SK-MEL-5 (cell line): ENCODE results near the gene HOXB4. TPM values are rescaled to one million over a fixed set of nuclear protein-coding genes. Genes with fewer than 3 reads are reported as not detected.

ENCODE experiments used
- DNase-seq: peaks from one replicate; pipeline ENCODE4 v3.0.0-alpha.2; 2016; ENCODE audit warnings: low read depth, low spot score
- in situ Hi-C: cut with HindIII; loops from 2 replicates; pipeline ENCODE4 v1.10.0; 2016; ENCODE audit warnings: low sequenced_read_pairs, high pct_unique_total_duplicates, low pct_unique_long_range_greater_than_20kb
- total RNA-seq: library from RNA; depleted of rRNA; stranded (reverse); fragments of >200 nt; shearing (Covaris generic); gene quantifications from 2 replicates; pipeline ENCODE4 v1.2.3, GENCODE V29; 2014

The HOXB4 gene
- total RNA-seq, 1 experiment from 2014 or later = 0.48 TPM

DNA sequence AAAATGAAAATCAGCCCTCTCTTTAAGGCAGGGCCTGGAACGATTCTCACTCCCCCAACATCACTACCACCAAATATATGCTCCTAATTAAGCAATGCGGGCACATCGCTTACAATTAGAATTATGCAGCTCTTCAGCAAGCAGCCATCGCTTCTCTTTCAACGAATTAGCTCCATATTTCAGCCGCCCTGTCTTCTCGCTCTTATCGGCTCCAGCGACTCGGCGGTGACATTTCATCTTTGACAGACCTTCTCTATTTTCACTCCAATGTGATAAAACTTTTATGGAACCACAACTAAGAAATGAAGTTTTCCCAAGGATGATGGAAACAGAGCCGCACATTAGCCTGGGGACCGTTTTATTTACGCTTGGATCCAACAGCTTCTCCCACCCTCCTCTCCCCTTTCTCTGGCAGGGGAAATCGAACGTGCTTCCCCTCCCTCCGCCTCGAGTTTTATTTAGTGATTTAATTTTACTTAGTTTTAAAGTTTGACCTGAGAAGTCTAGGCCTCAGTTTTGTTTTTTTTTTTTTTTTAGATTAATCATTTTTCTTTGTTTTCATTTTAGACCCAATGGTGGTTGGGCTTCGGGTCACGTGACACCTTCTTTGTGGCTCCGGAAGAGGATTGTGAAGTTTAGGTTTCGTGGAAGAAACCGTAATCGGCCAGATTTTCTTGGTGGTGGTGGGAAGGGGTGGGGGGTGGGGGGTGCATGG, 30.2 kb downstream of the HOXB4 start:
- DNase-seq = no peak
- in situ Hi-C loops = no loop called here

DNA sequence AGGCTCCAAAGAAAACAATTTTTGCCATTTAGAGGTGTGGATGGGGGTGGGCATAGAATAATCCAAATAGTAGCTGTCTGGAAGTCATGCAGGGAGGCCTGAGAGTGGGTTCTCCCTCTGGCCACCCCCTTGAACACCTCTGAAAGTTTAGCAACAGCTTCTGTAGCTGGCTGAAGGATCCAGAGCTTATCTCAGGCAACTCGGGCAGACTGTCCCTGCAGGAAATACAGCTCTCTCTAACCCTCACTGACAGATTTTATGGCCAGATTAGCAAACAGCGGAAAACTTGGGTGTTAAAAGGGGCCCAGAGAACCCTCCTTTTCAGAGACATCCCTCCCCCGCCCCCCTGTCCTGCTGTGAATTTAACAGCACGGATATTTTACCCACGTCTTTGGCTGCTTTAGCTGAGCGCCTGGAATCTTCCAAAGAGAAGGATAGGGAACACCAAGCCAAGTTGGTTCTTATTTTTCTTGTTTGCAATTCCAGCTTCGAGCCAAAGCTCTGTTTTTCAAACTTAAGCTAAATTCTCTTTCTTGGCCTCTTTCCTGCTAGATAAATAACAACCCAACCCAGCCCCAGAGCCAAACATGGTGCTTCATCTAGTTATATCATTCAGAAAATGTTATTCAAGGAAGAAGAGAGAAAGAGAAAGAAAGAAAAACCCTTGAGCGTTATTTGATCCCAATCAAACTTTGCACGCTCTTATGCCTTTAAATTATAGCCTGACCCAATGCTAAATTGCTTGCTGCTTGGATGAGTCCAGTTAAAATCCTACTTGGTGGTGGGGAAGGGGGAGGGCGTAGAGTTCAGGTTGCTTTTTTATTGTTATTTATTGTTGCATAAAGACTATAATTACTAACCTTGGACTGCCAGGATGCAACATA, 31.0 kb downstream of the HOXB4 start:
- DNase-seq = no peak
- in situ Hi-C loops = no loop called here

DNA sequence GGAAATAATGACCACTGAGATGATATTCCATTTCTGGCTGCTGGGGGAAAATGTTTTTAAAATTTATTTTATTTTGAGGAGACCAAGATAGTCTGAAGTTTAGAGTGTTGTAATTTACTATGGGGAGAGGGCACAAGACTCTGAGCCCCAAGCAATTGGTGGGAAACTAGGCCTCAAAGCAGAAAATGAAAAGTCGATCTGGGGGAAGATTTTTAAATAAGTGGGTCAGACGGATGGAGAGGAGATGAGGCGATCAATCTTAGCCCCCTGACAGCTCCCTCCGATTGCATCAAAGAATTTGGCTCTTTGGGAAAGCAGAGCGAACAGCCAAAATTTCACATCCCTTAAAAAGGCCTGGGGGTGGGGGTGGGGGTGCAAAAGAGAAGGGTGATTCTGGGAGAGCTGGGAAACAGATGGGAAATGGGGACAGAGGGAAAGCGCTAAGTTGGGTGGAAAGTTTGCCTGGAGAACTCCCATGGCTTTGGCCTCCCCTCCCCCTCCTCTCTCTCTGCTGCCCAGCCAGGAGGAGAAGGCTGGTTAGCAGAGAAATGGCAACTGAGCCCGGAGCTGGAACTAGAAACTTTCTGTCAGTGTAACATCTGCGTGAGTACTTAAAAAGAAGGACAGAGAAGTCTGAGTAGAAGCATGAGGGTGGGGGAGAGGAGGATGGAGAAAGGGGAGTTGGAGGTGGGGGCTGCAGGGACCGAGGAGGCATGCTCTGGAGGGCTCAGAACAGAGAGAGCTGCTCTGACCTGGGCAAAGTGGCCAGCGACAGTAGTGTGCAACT, 31.8 kb downstream of the HOXB4 start:
- in situ Hi-C loops = no loop called here
- DNase-seq = no peak

DNA sequence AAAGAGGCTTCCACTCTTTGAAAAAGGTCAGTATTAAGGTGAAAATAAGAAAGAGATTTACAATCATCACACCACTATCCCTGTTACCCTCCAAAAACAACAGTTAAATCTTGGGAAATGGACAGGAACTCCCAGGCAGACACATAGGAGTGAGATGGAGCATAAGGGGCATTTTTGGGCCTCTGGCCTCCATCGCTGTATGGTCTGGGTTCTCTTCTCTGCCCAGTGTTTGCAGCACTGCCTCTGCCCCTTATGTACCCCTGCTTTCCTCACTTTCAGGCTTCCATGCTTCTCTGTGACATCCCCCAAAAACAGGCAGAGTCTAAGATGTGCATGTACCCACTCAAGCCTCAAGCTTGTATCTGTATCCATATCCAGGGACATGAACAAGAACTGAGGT, 32.6 kb downstream of the HOXB4 start:
- in situ Hi-C loops = no loop called here
- no peak for DNase-seq

DNA sequence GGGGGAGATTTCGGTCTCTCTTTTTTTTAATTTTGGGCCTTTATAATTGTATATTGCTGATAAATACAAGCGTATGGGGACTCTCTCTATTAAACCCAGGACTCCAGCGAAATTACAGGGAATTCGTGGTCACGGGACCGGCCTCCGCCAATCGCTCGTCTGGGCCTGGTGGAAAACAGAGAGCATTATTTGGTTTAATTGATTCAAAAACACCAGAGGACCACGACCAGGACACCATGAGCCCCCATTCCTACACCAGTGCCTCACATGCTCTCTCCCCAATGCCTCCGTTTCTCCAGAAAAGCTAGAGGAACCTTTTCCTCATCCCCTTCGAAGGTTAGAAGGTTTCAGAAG, 33.2 kb downstream of the HOXB4 start, which contains the start of gene HOXB2:
TSS of gene HOXB2 (minus strand) at position 88 of the 354 bp plus-strand sequence. CDS start 198 bp downstream, outside the sequence.
- DNase-seq = no peak
- in situ Hi-C loops = no loop called here

DNA sequence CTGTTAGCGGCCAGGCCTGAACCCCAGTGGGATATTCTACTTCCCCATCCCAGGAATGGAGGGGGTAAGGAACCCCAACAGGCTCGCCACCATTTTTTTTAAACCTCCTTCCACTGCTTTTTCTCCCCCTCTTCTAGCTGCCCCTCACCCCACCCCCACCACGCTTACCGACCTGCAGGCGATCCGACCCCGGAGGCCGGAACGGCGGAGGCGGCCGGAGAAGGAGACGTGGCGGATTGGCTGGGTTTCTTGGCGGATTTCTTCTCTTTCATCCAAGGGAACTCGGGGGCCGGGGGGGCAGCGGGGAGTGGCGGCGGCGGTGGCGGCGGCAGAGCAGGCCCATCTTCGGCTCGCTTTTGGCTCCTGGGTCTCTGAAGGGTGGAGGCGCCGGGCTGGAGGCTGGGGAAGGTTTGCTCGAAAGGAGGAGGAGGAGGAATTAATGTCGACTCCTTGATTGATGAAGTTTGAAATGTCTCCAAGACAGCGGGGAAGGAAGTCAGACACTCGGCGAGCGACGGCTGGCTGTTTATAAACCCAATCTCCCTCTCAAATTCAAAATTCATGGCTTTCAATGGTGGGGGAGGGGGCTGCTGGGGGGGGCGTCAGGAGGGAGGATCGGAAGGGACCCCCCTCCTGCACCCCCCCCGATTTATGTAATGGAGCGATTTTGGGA, 33.7 kb downstream of the HOXB4 start:
- in situ Hi-C loops = no loop called here
- DNase-seq = no peak

DNA sequence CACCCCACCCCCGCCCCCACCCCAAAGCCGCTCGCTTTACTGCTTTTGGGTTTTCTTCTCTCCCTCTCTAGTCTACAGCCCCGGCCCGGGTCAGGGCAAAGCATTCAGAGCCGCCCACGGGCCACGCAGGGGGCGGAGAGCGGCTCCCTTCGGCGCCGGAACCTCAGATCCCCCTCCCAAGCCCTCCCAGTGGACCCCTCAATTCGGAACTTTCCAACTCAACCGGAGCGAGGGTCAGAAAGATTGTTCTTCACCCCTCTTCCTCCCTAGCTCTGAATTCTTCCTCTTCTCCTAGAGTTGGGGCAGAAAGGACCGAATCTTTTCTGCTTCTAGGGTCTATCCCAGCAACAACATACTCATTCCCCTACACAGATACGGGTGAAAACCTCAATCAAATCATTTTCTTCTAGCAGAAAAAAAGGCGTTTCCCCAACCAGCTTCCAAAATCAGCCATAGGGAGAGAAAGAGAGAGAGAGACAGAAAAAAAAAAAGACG, 34.2 kb downstream of the HOXB4 start:
- in situ Hi-C loops = no loop called here
- DNase-seq = no peak

DNA sequence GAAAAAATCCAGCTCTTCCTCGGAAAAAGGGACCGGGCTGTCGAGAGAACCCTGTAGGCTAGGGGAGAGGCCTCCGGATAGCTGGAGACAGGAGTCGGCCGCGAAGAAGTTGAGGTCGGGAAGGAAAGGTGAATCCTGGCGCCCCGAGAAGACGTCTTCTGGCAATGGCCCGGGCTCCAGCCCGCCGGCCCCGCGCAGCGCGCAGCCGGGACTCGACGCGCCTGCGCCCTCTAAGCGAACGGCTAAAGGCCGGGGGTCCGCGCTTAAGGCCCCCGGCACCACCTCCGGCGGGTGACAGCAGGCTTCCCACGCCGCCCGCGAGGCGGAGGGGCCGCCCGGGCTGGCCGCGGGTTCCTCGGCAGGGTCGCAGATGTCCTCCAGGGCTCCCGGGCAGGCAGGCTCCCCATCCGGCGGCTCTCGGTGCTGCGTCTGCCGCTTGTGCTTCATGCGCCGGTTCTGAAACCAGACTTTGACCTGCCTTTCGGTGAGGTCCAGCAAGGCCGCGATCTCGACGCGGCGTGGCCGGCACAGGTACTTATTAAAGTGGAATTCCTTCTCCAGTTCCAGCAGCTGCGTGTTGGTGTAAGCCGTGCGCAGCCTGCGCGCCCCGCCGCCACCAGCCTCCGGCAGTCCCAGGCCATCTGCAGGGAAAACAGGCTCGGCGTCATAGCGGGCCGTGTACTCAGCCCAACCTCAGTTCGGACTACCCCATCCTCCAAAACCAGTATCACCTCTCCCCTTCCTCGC, 34.9 kb downstream of the HOXB4 start:
- in situ Hi-C loops = no loop called here
- no peak for DNase-seq

DNA sequence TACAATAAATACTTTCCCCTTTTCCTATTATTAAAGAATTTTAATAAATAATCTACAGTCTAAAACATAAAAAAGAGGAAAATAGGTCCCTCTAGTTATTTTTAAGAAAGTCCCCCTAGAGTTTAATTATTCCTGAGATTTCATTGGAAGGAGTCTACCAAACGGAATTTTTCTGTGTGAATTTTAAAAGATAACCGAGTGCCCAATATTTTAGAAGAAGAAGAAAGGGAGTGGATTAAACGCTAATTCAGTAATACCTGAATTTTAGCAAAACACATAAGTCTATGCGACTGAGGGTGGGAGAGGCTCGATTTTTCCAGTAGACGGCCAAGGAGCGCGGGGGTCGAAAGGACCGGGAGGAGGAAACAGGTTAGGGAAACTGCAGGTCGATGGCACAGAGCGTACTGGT, 35.4 kb downstream of the HOXB4 start:
- in situ Hi-C loops = no loop called here
- no peak for DNase-seq

DNA sequence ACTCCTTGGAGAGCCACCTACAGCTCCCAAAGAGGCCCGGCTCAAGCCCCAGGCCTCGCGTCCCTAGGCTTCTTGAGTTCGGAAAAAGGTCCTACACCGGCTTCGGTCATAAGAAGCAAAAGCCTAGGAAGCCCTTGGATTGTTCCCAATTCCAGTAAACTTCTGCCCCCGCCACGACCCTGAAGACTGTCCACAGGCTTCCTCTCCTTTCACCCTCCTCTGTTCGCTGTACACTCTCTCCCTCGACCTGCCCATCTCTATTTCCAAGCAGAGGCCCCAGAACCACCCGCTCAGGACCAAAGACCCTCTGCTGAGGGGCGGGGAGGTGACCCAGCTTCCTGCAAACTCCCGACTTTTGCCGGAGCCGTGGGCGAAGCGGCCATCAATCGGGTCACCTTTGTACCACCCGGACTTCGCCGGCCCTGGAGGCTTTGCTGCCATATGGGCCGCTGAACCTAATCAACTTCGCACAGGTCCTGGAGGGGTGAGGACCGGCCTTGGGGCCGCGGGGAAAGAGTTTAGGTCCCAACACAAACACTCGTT, 36.0 kb downstream of the HOXB4 start:
- in situ Hi-C loops = no loop called here
- DNase-seq = no peak

DNA sequence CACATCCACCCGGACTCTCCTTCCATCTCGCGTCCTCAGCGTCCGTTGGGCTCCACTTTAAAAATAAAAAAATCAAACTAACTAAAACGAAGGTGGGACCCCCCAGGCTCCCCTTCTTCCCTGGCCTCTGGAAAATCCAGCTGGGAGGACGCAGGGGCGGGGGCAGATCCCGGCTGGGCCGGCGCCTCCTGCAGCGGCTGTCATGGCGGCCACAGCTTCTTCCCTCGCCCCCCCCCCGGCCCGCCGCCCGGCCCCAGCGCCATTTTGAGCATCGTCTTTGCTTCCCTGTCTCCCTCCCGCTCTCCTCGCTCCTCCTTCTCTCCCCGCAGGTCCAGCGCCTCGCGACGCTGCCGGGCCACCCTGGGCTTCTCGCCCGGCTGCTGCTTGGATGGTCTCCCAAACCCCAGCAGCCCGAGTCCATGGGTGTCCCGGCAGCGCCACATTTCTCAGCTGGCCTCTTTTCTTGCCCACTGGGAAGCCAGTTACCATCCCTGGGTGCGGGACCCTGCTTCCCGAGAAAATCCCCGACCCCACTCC, 36.5 kb downstream of the HOXB4 start:
- in situ Hi-C loops = no loop called here
- no peak for DNase-seq

DNA sequence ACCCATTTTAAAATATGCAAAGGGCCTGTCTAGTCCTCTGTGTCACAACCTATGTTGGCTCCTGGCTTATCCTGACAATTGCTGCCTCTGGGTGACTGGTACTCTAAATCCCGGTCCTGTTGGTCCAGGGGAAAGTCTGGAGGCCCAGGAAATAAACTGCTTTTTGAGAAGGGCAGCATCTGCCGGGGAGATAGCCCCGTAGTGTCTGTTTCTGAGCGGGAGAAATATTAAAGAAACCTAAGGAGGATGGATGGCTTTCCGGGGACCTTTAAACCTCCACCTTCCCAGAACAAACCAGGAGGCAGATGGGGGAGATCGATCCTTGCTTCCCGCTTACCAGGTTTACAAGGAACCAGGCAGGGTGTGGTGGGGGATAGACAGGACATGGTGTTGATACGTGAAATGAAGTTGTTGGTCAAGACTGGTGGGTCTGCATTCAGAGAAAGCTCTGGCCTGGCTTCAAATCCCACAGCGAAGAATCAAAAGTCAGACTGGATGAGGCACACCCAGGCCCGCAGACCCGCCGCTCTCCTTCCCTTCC, 37.0 kb downstream of the HOXB4 start:
- in situ Hi-C loops = no loop called here
- no peak for DNase-seq

DNA sequence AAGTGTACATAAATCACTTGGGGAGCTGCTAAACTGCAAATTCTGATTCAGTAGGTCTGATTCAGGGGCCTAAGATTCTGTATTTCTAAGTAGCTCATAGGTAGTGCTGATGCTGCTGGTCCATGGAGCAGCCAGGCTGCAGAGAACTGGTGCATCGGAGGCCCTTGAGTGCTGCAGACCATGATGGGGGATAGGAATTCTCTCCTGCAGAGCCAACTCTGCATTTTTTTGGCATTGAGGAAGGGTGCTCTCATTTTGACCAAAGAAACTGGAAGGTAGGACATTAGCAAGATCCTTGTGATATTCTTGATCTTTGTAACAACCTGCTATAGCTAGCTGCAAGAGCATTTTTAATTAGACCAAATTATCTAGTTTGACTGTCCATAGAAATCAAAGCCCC, 37.9 kb downstream of the HOXB4 start:
- DNase-seq = no peak
- in situ Hi-C loops = no loop called here

DNA sequence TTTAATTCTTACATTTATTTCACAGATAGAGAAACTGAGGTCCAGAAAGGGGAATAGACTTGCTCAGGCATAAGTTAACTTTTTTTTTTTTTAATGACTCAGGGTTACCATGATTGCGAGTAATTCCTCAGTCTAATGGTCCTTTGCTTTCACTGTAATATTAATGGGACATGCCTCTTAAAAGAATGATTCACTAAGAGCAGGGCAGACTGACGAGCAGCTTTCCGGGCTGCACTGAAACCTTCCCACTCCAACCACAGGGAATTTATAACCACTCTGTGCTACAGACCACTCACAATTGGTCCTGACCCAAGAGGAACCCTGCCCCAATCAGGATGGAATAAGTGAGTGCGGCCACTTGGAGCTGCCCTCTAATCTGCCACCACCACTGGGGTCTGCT, 39.0 kb downstream of the HOXB4 start:
- no peak for DNase-seq
- in situ Hi-C loops = no loop called here

DNA sequence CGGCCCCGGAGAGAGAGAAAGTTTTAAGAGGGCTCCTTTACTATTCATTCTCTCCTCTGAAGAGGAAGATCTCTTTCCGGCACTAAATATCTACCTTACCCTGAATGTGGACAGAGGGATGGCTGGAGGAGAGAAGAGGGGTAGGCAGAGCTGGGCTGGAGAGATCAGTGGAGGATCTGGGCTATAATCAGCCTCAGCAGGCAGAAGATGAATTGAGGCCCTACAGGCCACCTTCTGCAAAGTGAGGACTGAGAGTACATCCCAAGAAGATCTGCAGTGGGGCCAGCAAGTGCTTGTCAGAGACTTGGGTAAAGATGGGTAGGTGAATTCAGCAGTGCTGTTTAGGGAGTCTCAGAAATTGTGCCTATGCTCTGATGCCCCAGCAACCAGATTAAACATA, 40.8 kb downstream of the HOXB4 start:
- no peak for DNase-seq
- in situ Hi-C loops = no loop called here
